SK-MEL-5 (cell line): ENCODE measurements around the gene EBF3. TPM values are rescaled to one million over a fixed set of nuclear protein-coding genes. Genes with fewer than 3 reads are reported as not detected.

Source experiments
- DNase-seq: peaks from one replicate; pipeline ENCODE4 v3.0.0-alpha.2; 2016; ENCODE audit warnings: low read depth, low spot score
- in situ Hi-C: cut with HindIII; loops from 2 replicates; pipeline ENCODE4 v1.10.0; 2016; ENCODE audit warnings: low sequenced_read_pairs, high pct_unique_total_duplicates, low pct_unique_long_range_greater_than_20kb
- total RNA-seq: library from RNA; depleted of rRNA; stranded (reverse); fragments of >200 nt; shearing (Covaris generic); gene quantifications from 2 replicates; pipeline ENCODE4 v1.2.3, GENCODE V29; 2014

Gene EBF3
- total RNA-seq, 1 experiment from 2014 or later: 23.6 TPM

DNA sequence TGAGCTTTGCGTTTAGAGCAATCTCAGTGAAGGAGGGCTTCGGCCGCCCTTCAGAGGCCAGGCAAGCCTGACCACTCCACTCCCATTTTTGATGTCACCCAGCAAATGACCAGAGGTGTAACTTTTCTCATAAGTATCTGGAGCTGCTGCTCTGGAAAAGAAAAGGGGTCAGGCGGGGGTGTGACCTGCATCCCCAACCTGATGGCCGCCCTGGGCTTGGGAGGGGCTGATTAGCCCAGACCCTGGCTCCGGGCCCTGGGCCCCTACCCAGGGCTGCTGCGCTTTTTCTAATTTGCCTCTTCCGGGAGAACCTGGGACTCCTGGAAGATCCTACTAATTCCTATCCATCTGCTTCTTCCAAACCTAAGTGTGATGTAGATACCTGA, 9.6 kb upstream of the EBF3 start:
- in situ Hi-C loops: no loop called here
- DNase-seq: no peak

GRCh38 chr10:129972966-129973673, 9.0 kb upstream of the EBF3 start:
- no peak for DNase-seq
- in situ Hi-C loops: no loop called here

DNA sequence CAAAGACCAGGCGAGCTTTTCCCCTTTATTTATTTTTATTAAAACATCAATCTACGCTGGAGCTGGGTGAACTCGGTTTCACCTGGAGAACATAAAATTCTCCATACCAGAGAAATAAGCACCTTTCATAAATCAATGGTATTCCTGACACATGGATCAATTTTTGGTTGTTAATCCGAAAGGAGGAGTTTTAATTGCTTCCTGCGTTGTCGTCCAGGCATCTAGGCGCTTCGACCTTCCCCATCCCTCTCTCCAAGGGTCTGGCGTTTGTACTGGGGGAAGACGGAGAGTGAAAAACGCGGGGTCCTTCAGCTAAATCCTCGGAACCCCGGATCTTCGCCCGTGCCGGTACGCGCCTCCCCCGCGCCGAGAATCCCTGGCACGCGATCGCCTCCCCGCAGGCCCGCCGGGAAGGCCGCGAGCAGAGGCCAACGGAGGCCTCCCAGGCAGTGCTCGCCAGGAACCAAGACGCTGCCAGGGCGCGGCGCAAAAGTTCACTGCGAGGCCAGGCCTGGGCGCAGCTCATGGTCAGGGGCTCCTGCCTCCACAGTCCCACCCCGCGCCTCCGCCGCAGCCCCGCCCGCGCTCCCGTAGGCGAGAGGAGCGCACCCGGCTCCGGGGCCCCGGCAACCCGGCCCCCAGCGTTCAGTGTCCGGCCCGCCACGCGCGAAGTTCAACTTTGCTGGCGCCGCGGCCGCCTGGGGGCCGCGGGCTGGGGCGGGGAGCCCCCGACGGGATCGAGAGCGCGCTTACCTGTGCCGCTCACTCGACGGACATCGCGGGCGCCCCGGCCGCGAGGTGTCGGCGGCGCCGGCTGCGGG, 8.3 kb upstream of the EBF3 start:
- in situ Hi-C loops: no loop called here
- no peak for DNase-seq

- peak; percentile 54 for DNase-seq
- in situ Hi-C loops: no loop called here
Measured at GRCh38 chr10:129971381-129972144, 7.5 kb upstream of the EBF3 start.

DNA sequence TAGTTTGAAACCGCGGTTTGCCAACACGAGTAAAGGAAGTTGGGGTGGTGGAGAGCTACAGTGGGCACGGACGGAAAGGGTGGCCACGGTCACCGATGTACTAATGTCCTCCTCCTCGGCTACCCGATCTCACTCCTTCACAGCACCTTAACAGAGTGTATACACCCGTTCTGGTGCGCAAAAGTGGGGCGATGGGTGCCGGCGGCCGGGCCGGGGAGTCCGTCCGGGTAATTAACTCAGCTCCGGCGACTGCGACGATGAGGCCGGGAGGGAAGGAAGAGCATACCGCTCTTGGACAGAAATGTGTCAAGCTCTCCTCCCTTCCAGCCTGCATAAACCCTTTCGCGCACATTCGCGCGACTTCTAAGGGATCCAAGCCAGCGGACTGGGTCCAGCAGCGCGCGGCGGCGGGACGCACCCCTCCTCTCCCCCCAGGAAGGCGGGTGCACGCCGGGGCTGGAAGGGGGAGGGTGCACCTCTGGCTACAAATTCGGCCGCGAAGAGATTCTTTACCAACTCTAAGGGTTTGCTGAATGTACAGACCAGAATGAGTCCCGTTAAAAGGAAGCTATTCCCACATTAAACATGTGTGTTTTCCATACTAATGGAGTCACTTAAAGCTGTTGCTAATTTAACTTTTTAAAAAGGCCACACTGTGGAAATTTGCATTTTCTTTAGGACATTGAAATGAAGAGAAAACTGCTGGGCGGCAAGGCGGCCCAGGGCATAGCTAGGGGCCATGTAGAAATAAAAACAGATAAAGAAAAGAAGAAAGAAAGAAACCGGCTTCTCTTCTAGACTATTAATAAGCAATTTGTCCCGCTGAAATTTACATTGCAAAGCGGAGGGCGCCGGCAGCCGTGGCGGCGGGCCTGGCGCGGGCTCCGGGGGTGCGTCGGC, 6.6 kb upstream of the EBF3 start:
- no peak for DNase-seq
- in situ Hi-C loops: no loop called here

DNA sequence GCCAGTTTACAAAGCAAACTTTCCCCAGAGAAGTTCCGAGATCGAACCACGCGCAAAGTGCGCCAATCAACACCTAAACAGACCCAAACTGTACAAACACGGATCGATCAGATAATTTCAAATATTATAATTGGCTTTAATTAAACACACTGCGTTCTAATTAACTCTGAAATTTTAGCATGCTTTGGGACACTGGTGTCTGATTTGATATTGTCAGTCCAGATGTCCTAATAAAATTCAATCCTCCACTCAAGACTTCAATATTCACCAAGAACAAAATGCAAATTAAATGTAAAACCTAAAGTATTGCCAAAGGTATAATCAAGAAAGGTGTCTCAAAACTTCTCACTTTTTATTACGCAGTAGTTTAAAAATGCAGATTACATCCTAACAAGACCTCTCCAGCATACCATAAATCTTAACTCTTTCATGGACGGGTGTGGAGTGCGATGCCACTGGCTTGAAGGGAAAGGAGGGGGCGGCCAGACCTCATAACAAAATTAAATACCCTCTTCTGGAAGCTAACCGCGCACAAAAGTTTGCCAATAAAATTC, 5.9 kb upstream of the EBF3 start:
- in situ Hi-C loops: no loop called here
- DNase-seq: no peak

DNA sequence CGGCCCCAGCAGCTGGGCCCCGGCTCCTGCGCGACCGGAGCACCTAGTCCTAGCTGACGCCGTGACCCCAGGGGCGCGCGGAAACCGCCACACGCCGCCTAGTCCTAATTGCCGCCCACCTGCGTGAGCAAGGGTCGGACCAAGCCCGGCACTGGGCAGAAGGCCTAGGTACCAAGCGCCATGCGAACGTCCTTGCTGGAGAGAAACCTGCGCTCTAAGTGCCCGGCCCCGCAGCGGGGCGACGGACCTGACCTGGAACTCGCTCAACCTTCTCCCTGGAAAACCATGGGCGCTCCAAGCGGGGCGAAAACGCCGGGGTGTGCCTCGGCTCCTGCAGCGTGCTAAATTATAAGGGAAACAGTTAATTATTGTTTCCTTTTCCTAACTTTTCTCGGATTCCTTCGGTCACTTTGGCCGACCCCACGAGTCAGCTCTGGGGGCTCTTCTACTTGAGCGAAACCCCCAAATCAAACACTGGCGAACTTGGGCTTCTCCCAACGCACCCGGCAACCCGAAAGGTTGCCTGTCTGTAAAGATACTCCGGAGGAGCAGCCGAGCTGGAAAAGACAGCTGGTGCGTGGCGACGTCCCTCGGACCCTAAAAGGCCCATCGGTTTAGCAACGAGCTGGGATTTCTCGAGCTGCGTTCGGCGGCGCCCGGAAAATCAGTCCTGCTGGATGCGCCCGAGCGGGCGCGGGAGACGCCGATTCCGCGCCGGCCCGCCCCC, 5.3 kb upstream of the EBF3 start:
- in situ Hi-C loops: no loop called here
- DNase-seq: no peak

- DNase-seq: no peak
- in situ Hi-C loops: no loop called here
Measured at GRCh38 chr10:129968853-129969183, 4.7 kb upstream of the EBF3 start.

DNA sequence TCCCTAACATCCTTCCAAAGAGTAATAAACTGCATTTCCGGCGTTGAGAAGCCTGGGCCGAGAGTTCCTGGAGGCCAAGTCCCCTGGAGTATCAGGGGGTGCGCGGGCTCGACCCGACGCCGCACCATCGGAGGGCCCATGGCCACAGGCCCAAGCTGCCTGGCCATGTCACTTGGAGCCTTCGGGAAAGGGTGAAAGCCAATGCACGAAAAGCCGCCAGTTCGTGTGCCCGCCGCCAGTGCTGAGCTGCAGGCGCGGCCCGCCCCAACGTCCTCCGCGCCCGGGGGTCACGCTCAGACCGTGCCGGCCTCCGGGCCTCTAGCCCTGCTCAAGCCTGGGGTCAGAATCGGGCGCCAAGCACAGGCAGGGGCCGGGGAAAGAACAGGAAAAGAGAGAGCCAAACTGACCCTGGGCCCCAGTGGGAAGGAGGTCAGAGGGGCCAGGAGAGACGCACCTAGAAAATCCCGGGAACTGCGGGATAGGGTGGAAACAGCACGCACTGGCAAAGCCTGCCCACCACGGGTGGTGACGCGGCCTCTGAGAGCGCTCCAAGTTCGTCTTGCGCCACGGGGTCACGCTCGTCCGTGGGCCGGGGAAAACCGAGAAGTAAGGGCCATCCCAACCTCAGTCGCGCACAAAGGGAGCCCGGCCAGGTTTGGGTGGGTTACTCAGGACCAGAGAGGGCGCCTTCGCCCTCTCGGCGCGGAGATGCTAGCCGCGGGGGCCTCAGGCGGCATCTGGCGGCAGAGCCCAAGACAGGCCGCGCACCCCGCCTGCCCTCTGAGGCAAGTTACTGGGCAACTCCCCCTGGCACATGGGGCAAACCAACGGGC, 4.2 kb upstream of the EBF3 start:
- no peak for DNase-seq
- in situ Hi-C loops: no loop called here

- DNase-seq: no peak
Measured at GRCh38 chr10:129967579-129968019, 3.5 kb upstream of the EBF3 start.

DNA sequence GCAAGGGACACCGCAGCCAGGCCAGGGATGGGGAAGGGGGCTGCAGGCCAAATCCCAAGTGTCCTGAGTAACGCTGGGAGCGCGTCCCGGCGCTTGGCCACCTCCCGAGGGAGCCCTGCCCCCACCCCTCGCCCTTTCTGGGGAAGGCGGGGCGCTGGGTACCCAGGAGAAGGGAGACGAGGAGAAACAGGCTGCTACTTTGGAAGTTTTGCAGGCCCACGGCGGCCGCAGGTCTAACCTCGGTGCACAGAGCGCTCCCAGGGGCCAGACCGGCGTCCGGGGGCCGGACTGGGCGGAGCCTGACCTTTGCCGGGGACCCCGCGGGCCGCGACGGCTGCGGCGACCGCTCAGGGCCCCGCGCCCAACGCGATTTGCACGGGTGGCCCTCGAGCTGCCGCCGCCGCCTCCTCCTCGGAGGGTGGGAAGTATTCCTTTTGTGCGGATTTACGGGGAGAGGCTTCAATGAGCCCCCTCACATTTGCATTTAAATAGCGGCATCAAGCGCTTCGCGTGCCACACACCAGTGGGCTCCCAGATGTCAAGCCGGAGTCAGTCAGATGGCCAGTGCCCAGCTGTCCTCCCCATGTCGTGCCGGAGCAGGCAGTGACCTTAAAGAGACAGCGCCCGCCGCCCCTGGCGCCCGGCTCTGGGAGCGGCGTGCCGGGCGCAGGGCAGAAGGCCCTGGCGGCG, 3.0 kb upstream of the EBF3 start:
- no peak for DNase-seq
- in situ Hi-C loops: no loop called here

More at GRCh38 chr10:129967579-129968019, 3.5 kb upstream of the EBF3 start:
- in situ Hi-C loops: no loop called here

DNA sequence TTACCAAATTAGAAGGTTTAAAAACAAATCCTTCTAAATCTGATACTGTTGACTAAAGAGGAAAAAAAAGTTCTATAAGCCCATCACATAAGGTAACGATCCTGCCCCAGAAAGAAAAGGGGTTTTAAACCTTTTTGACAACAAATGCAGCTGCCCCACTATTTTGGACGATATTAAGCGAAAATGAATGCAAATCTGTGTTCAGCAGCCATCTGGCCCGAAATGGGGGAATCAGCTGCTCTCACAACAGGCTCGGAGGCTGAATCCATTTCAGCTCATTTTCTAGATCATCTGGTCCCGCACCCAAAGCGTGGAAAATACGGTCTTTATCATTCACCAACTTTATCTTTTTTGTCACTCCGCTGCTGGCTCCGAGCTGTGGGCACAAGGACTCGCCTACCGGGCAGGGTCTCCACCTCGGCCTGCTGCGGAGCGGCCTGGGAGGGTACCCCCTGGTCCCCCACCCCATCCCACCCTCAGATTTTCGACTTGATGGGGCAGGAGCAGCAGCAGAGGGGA, 2.4 kb upstream of the EBF3 start:
- no peak for DNase-seq
- in situ Hi-C loops: no loop called here

- in situ Hi-C loops: no loop called here
Measured at GRCh38 chr10:129965959-129966358, 1.9 kb upstream of the EBF3 start.

GRCh38 chr10:129965425-129965808, 1.3 kb upstream of the EBF3 start:
- no peak for DNase-seq
- in situ Hi-C loops: no loop called here

More at GRCh38 chr10:129965959-129966358, 1.9 kb upstream of the EBF3 start:
- DNase-seq: no peak
